Measurements from ENCODE around the gene FADS1.
A peak's percentile ranks its signal among the peaks of the same experiment; 100 is the strongest.

The FADS1 gene

DNA sequence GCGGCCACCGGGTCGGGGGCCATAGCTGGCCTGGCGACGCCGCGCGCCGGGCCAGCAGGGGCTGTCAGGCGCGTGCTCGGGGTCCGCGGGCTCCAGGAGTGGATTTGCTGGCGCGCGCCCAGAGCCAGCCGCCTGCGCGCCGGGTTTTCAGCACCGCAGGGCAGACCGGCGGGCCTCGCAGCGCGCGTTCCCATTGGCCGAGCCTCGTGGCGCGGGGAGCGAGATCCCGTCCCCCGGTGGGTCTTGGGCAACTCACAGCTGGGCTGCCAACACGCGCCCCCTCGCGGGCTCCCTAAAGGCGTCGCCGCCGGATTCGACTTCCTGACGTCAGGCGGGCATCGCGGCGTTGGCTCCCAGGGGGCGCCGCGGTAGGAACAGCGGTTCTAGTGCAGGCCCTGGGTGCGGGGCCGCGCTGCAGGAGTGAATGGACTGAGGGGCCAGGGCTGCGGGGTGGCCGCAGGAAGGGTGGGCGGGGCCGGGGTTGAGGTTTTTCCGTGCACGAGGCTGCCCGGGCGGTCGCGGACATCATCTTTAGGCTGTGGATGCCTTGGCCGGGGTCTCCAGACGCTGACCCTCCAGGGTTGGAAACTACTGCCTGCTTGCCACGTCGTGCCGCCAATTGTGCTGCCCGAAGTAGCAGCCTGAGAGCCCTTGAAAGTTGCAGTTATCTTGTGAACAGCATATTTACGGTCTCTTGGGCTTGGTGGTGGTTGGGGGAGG, at the start of gene FADS1:
FADS1 (minus strand) TSS at position 268 of the 720 bp plus-strand sequence; CDS start at position 194, 74 bp downstream.
- peak in 1 of 2 donors; percentile 36 for DNase-seq (ENCODE audit: low read depth in 2 of 2, low spot score in 1 of 2)

DNA sequence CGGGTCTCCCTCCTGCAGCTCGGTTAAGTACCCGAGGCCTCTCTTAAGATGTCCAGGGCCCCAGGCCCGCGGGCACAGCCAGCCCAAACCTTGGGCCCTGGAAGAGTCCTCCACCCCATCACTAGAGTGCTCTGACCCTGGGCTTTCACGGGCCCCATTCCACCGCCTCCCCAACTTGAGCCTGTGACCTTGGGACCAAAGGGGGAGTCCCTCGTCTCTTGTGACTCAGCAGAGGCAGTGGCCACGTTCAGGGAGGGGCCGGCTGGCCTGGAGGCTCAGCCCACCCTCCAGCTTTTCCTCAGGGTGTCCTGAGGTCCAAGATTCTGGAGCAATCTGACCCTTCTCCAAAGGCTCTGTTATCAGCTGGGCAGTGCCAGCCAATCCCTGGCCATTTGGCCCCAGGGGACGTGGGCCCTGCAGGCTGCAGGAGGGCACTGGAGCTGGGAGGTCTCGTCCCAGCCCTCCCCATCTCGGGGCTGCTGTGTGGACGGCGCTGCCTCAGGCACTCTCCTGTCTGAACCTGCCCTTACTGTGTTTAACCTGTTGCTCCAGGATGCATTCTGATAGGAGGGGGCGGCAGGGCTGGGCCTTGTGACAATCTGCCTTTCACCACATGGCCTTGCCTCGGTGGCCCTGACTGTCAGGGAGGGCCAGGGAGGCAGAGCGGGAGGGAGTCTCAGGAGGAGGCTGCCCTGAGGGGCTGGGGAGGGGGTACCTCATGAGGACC, 49.6 kb upstream of the FADS1 start:
- no peak for DNase-seq (ENCODE audit: low read depth in 2 of 2, low spot score in 1 of 2)

DNA sequence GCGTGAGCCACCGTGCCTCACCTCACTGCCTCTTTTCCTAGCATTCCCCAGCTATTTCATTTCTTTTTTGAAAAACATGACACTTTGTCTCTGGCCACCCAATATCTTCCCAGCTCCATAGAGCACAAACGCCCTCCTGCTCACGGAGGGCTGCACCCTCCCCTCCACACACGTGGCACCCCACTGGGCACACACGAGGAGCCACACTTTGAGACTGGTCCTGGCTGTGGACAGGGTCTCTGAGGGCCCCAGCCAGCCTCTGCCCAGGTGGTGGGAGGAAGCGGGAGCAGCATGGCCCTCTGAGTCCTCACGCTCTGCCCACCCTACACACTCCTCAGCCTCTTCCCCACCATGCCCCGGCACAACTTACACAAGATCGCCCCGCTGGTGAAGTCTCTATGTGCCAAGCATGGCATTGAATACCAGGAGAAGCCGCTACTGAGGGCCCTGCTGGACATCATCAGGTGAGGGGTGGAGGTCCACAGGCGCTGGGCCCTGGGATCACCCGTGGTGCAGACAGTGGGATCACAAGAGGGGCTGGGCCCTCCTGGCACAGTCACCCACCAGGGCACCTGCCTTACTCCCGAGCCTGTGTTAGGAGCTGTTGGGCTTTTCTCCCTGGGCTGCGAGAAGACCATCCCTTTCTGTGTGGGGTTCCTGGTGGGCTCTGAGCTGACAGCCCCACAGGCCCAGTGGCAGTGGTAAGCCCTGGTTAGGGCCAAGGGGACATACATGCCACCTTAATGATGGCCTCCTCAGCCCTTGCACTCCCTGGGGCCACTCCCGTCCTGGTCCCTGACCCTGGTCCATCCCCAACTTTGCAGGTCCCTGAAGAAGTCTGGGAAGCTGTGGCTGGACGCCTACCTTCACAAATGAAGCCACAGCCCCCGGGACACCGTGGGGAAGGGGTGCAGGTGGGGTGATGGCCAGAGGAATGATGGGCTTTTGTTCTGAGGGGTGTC, 48.3 kb upstream of the FADS1 start:
- DNase-seq (ENCODE audit: low read depth in 2 of 2, low spot score in 1 of 2): no peak

DNA sequence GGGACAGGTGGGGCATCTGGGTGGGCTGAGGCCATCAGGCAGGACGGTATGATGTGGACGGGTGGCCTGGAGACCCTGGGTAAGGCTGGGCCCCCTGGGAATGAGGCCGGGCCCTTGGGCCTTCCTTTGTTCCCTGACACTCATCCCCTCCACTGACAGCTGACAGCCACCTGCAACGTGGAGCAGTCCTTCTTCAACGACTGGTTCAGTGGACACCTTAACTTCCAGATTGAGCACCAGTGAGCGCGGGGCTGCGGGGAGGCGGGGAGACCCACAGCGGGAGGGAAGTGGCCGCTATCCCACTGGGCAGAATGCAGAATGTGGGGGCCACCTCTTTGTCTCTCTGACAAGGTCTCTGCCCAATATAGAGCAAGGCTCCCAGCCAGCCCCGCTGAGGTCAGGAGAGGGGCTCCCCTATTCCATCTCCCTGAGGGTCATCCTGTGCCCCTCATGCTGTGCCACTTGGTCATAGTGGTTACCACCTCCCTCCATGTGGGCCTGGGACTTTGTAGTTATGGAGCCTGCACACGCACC, 46.8 kb upstream of the FADS1 start:
- DNase-seq (ENCODE audit: low read depth in 2 of 2, low spot score in 1 of 2): no peak

DNA sequence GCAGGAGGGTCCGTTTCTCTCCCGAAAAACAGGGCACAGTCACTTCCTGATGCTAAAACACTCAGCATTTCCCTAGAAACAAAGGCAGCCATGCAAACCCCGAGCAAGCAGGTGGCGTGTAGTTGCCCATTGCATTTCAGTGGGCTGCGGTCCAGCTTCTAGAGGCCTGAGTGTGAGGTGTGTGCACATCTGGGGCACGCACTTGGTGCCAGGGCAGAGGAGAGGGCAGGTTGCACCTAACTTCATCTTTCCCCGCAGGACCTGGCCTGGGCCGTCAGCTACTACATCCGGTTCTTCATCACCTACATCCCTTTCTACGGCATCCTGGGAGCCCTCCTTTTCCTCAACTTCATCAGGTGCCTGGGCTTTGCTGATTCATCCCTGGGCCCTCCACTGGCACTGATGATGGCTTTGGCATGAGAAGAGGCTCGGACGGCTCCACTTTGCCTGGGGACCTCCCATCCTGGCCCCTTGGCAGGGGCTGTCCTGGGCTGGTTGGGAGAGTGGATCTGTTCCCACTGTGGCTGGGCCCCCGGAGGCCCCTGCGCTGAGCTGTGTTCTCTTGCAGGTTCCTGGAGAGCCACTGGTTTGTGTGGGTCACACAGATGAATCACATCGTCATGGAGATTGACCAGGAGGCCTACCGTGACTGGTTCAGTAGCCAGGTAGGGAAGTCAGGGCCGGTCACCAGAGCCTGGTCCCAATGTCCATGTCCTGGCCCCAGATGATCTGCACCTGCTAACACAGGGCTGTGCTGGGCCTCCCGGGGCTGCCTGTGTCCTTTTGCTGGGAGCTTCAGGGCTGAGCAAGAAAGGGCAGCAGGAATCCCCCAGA, 46.1 kb upstream of the FADS1 start:
- no peak for DNase-seq (ENCODE audit: low read depth in 2 of 2, low spot score in 1 of 2)

DNA sequence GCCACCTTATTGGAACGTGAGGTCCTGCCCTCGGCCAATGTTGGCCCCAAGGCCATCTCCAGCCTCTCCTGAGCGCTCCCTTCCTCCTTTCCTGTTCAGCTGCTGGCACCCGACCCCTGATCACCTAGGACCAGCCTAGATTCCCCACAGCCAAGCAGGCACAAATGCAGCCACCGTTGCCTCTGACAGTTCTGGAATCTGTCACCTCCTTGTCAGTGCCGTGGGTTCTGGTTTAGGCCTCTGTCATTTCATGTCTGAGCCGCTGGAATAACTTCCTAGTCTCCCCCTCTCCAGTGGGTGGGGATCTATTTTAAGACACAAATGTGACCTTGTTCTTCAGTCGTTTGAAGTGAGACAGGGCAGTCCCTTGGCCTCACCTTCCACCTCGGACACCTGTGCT, 44.8 kb upstream of the FADS1 start:
- no peak for DNase-seq (ENCODE audit: low read depth in 2 of 2, low spot score in 1 of 2)

DNA sequence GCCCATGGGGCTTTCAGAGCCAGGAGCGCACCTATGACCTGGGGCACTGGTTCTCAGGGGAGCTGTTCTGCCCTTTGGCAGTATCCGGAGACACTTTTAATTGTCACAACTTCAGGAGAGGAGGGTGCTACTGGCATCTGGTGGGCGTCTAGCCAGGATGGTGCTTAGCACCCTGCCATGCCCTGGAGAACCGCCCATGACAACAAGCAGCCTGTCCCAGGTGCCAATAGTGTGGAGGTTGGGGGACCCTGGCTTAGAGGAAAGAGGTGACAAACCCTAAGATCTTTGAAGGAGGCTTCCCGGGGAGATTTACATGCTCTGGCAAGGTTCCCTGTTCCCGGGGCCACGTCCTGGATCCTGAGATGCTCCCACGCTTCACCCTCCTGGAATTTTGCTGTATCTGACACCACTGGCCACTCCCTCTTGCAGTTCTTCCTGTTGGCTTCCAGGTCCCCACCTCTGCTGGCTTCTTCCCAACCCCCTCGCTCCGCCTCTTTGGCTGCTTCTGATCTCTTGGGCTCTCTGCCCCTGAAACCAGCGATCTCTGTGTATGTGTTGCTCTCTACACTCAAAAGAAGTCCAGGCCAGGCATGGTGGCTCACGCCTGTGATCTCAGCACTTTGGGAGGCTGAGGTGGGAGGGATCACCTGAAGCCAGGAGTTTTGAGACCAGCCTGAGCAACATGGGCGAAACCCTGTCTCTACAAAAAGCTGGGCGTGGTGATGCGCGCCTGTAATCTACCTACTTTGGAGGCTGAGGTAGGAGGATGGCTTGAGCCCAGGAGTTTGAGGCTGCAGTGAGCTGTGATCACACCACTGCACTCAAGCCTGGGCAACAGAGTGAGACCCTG, 43.5 kb upstream of the FADS1 start:
- no peak for DNase-seq (ENCODE audit: low read depth in 2 of 2, low spot score in 1 of 2)

DNA sequence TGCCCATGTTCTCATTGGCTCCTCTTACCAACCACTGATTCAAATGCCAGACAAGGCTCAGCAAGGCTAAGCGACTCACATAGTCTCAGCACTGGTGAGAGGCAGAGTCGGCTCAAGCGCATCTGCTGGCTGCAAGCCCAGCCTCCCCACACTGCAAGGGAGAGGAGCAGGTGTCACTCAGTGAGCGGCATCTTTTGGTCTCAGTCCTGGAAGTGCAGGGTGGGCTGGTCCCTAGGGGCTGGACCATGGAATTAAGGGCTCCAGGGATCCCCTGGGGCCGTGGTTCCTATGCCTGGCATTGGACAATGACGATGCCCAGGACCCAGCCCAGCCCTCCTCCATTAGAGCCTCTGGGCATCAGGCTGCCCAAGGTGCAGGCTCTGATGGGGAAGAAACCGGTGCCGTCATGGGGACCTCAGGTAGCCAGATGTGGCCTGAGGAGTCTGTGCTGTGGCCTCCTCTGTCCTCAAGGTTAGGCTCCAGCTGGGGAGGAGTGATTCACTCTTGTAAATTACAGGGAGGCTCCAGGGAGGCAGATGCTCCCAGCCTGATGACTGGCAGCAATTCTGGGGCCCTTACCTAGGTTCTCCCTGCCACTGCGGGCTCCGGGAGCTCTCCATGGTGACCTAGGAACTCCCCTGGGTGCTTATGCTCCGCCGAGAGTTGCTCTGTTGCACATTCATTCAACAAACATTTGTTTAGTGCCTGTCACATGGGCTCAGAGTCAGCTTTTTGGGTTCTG, 39.3 kb upstream of the FADS1 start:
- DNase-seq (ENCODE audit: low read depth in 2 of 2, low spot score in 1 of 2): no peak

DNA sequence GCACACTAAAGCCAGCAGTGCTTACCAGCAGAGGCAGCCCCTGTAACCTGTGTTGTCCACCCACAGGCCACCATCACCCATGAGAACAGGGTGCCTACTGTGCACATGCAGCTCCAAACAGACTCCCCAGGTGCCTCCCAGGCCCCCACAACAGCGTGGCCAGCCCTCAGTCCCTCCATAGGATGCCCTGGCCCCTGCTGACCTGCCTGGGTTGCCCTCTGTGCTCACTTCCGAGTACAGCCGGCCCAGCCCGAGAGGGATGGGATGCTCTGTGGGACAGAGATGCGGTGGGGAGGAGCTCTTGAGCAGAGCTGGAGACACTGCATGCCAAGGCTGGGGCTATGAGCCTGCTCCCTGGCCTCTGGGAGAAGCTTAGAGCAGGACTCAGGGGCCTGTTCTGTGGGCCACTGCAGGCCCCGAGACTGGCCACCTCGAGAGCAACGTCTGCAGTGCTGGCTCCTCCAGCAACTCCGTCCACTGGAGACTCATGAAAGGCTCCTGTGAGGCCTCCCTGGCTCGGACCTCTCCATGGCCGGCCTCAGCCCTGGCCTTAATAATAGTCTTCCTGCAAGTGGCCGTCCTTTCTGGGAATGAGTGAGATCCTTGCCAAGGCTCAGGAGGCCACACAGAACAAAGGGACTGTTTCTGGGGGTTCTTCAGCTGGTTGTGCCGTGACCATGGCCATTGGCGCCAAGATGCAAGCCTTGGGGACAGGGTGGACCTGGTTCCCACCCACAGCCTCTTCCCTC, 38.3 kb upstream of the FADS1 start:
- no peak for DNase-seq (ENCODE audit: low read depth in 2 of 2, low spot score in 1 of 2)

DNA sequence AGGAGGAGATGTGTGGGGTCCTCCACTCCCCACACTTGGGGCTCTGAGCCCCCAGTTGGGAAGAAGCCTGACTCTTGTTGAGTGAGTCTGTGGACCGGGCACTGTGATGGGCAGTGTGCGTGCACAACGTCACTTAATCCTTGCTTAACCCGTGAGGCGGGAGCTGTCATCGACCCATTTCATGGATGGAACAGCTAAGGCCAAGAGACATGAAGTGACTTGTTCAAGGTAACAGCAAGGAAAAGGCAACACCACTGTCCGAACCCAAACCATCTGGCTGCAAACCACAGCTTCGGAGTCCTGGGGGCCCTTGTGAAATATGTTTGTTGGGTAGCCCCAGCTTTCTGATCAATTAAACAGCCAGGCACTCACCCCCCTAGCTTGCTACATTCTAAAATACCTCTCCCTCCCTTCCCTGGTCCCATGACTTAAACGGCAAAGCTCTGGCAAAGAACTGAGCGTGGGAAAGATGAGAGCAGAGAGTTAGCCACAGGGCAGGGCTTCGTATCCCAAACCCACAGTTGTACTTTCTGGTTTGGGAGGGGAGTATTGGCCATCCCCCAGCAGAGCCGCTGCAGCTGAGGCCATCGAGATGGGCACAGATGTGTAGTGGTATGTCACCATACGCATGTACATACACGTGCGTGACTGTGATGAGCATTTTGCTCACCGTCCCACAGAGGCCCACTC, 37.5 kb upstream of the FADS1 start:
- DNase-seq (ENCODE audit: low read depth in 2 of 2, low spot score in 1 of 2): no peak

DNA sequence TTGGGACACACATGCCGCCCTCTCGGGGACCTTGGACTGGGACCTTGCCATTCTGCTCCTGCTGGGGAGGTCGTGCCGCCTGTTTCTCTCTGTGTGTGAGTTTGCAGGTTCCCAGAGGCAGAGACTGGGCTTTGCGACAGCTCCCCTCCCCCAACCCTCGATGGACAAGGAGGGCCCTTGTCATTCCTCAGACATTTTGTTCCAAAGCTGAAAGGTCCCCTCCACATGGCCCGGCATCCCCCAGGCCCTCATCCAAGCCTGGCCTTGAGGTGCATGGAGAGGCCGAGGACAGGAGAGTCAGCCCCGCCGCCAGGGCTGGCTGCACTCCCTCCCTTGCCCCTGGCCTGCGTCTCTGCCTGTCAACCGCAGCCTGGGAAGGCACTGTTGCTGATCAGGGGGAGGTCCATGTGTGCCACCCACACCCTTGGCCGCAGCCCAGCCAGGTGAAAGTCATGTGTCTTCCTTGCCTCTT, 36.9 kb upstream of the FADS1 start:
- DNase-seq (ENCODE audit: low read depth in 2 of 2, low spot score in 1 of 2): no peak

DNA sequence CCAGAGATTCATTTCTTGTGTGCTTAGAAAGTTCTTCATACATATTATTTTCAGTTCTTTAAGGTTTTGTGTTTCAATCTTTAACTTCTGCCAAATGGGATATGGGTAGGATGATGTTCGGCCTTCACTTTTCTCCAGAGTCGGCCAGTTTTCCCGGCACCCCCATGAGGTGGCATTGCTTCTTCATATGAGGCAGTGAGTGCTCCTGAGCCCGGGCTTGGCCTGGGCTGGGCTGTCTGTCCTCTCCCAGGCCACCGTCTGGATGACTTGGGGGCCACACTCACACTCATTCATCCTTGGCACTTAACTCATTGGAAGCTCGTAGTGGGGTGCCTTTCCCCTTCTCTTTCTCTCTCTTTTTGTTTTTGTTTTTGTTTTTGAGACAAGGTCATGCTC, 35.1 kb upstream of the FADS1 start:
- DNase-seq (ENCODE audit: low read depth in 2 of 2, low spot score in 1 of 2): no peak

DNA sequence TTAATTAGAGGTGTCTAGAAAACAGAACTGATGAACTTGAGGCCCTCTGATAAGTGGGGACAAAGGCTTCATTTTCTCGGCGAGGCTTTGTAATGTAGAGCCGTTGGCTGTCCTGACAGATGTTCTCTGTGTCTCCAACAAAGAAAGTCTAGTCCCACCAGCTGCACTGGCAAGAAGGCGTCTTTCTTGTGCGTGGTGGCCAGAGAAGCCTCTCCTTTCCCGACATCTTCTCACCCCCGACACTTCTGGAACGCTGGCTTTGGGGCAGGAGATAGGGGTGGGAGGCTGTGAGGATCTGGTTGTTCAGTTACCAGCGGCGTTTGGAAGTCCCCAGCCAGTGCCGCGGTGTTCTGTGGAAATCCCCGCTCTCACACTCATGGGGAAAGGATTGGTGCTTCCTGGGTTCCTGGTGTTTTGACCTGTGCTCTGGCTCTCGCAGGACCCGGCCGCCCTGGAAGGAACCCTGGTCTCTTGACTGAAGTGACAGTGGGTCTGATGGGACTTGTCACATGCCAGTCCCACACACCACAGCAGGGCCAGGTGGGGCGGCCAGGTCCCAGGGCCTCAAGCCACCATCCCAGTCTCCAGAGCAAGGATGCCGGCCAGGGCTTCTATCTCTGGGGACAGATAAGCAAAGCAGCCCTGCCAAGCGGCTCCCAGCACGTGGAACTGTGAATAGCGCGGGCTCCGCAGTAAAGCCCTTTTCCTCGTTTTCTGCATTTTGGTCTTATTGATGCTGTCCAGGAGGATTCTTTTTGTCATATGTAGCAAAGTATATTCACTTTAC, 34.5 kb upstream of the FADS1 start:
- DNase-seq (ENCODE audit: low read depth in 2 of 2, low spot score in 1 of 2): no peak

DNA sequence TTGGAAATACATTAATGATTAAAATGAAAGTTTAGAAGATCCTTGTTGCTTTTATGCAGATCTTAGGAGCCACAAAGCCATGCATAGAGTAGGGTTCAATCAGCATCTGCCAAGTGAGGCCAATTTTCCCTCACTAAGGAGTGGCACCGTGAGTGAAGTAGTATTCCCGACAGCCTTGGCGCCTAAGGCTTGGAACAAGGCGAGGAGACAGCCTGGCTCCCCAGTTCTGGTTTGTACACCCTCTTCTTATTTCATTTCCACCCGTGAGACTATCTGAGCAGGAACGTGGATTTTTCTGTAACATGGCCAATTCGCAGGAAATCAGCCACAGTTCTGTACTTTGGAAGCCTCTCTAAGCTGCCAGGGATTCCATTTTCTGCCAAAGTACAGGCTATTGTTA, 33.9 kb upstream of the FADS1 start:
- DNase-seq (ENCODE audit: low read depth in 2 of 2, low spot score in 1 of 2): no peak

DNA sequence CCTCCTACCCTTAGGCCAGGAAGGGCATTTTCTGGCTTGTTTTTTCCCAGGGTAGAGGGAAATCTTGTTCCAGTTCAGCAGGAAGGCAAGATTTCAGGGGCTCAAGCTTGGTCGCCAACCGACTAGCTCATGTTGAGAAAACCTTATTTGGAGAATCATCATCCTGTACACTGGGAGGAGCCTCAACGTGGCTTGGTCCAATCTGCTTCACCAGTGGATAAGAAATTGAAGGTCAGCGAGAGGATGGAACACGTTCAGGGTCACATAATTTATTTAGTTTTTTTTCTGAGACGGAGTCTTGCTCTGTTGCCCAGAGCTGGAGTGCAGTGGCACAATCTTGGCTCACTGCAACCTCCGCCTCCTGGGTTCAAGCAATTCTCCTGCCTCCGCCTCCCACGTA, 31.8 kb upstream of the FADS1 start:
- DNase-seq (ENCODE audit: low read depth in 2 of 2, low spot score in 1 of 2): no peak

DNA sequence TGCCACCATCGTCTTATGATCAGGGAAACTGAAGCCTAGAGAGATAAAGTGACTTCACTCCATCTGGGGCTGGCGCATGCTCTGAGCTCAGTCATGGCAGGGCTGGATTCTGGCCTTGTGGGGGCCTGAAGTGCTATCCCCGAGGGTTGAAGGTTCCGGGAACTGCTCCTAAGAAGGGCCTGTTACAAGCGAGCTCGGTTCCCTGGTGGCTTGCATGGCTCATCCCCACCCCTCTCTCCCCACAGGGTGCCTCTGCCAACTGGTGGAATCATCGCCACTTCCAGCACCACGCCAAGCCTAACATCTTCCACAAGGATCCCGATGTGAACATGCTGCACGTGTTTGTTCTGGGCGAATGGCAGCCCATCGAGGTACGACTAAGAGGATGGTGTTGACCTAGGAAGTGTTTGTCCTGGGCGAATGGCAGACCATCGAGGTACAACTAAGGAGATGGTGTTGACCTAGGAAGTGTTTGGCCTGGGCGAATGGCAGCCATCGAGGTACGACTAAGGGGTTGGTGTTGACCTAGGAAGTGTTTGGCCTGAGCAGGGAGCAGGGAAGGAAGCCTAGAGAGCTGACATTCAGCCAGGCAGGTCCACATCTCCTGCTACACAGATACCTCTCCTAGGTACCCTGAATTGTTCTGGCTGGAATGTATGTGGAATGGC, 31.2 kb upstream of the FADS1 start:
- DNase-seq (ENCODE audit: low read depth in 2 of 2, low spot score in 1 of 2): no peak
